Activated CD8-positive, alpha-beta memory T cell treated with anti-CD3 and anti-CD28 coated beads for 36 hours (primary cell): ENCODE results near the gene AXIN1. TPM values are rescaled to one million over a fixed set of nuclear protein-coding genes. Genes with fewer than 3 reads are reported as not detected.

Experiments
- CTCF ChIA-PET: fragments of 350-600 bp; sonication (Branson Sonifier 250); formaldehyde crosslinking; loops from one replicate; lab custom pipeline; 2021; ENCODE audit warnings: antibody characterized with exemption; lab: Charles Lee
- POLR2A ChIA-PET: fragments of 350-600 bp; sonication (Branson Sonifier 250); formaldehyde crosslinking; loops from one replicate; lab custom pipeline; 2021; ENCODE audit warnings: antibody characterized with exemption; lab: Charles Lee
- total RNA-seq, 2 experiments: library from RNA; stranded (reverse); gene quantifications; one replicate each; pipeline ENCODE4 v1.2.3, GENCODE V29; 2021

The AXIN1 gene
- total RNA-seq, 2 experiments from 2014 or later, result 24.7 to 25.6 TPM

- ChIA-PET POLR2A (interaction anchor here (1.5 kb wide), 1 partner anchor 17 kb away, joined by 10 read pairs; the partner anchor contains the start of gene FAM234A), CTCF (interaction anchor here (1.0 to 1.2 kb wide), 3 partner anchors 18 to 93 kb away, joined by 3 to 4 read pairs (median 4); partner anchors contain the start of gene FAM234A)
Measured at GRCh38 chr16:252366-253337, 99.9 kb downstream of the AXIN1 start.

DNA sequence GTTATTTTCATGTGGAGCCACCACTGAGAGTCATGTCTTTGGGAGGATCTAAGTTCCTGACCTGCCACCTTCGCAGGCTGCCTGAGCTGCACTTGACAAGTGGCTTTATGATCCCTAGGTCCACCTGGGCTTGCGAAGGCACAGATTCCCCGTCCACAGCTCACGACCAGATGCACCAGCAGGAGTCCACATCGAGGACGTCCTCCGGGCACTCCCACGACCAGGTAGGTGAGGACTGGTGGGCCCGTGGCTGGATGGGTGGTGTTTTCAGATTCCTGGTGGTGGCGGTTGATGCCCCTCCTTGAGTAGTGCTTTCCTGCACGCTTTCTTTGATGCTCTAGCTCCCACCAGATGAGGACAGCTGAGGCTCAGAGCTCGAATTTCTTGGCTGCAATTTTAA is 103.1 kb downstream of the AXIN1 start:
- ChIA-PET CTCF (interaction anchor here (0.9 kb wide), 1 partner anchor 112 kb away, joined by 3 read pairs; no protein-coding TSS in a partner anchor), POLR2A (no interaction called here)

DNA sequence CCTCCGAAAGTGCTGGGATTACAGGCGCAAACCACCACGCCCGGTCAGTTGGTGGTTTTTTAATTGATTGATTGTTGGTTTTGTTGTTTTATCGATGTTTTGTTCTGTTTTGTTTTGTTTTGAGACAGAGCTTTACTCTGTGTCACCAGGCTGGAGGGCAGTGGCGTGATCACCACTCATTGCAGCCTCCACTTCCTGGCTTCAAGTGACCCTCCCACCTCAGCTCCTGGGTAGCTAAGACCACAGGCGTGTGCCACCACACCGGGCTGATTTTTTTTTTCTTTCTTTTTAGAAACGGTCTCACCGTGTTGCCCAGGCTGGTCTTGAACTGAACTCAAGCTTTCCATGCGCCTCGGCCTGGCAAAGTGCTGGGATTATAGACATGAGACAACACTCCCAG is 105.5 kb downstream of the AXIN1 start:
- ChIA-PET POLR2A (no interaction called here), CTCF (no interaction called here)

DNA sequence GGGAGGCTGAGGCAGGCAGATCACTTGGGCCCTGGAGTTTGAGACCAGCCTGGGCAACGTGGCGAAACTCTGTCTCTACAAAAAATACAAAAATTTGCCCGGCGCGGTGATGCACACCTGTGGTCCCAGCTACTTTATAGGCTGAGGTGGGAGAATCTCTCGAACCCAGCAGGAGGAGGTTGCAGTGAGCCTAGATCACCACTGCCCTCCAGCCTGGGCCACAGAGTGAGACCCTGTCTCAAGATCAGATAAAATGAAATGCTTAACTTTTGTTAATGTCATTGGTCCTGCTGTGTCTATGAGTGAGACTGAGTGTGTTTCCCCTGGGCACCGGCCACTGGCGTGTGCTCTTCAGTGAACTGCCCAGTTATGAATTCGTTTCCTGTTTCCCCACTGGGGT is 107.4 kb downstream of the AXIN1 start:
- CTCF ChIA-PET, result no interaction called here
- POLR2A ChIA-PET, result no interaction called here

GRCh38 chr16:243348-243747 is 109.2 kb downstream of the AXIN1 start:
- CTCF ChIA-PET, result no interaction called here
- POLR2A ChIA-PET, result no interaction called here

- CTCF ChIA-PET, result interaction anchor here (0.7 kb wide), 1 partner anchor 159 kb away, joined by 3 read pairs; no protein-coding TSS in a partner anchor
- POLR2A ChIA-PET, result no interaction called here
Measured at GRCh38 chr16:242281-242680, 110.2 kb downstream of the AXIN1 start.

DNA sequence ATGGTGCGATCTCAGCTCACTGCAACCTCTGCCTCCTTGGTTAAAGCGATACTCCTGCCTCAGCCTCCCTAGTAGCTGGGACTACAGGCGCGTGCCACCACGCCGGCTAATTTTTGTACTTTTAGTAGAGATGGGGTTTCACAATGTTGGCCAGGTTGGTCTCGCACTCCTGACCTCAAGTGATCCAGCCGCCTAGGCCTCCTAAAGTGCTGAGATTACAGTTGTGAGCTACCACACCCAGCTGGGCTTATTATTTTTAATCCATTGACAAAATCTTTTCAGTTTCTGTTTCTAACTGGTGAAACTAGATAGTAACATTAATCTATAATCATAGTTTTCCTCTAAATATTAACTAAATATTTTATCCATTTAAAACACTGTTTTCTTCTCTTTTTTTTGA is 112.0 kb downstream of the AXIN1 start:
- ChIA-PET POLR2A (interaction anchor here (0.6 kb wide), 1 partner anchor 39 kb away, joined by 4 read pairs; no protein-coding TSS in a partner anchor), CTCF (no interaction called here)

DNA sequence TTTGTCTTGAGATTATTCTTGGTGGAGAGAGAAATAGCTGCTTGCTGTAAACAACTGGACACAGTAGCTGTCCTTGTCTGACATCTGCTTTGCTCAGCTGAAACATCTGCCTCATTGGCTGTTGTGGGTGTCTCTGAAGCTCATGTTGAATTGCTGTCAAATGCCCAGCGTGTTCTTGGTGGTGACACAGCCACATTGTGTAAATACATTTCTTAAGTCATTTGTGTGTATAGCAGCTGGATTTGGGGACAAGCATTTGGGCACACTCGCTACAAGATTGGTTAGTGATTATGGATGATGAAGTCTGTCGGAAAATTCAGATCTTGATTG is 112.6 kb downstream of the AXIN1 start:
- ChIA-PET POLR2A (interaction anchor here (0.6 kb wide), 1 partner anchor 40 kb away, joined by 4 read pairs; no protein-coding TSS in a partner anchor), CTCF (no interaction called here)

Other genes with a start within 250 kb of the AXIN1 start
- 10 to 100 TPM; 49.4 to 49.6 TPM for gene NPRL3, start 214.1 kb downstream of the AXIN1 start, total RNA-seq
- not detected for gene HBZ, start 200.1 kb downstream of the AXIN1 start, total RNA-seq
- gene HBM, start 186.7 kb downstream of the AXIN1 start, total RNA-seq, result not detected
- gene HBA2, start 179.8 kb downstream of the AXIN1 start, total RNA-seq, result not detected
- not detected for gene HBA1, start 176.0 kb downstream of the AXIN1 start, total RNA-seq
- gene HBQ1, start 172.3 kb downstream of the AXIN1 start, total RNA-seq, result 1 to 10 TPM in 1 of 2 experiments, not detected in 1; 1.3 TPM
- gene LUC7L, start 123.3 kb downstream of the AXIN1 start, total RNA-seq, result 10 to 100 TPM; 63.8 to 70.0 TPM
- gene FAM234A, start 117.9 kb downstream of the AXIN1 start, total RNA-seq, result 10 to 100 TPM; 20.6 to 21.8 TPM
- gene RGS11, start 76.8 kb downstream of the AXIN1 start, total RNA-seq, result under 1 TPM in 1 of 2 experiments, not detected in 1; 0.08 TPM
- gene ARHGDIG, start 72.1 kb downstream of the AXIN1 start, total RNA-seq, result not detected
- not detected for gene PDIA2, start 69.6 kb downstream of the AXIN1 start, total RNA-seq
- 10 to 100 TPM; 94.6 to 97.6 TPM for gene MRPL28, start 17.8 kb upstream of the AXIN1 start, total RNA-seq
- gene PGAP6, start 29.3 kb upstream of the AXIN1 start, total RNA-seq, result 10 to 100 TPM; 33.9 to 36.9 TPM
- gene NME4, start 44.5 kb upstream of the AXIN1 start, total RNA-seq, result 10 to 100 TPM; 16.6 to 17.7 TPM
- 10 to 100 TPM in 1 of 2 experiments, 1 to 10 TPM in 1; 8.2 to 10.2 TPM for gene DECR2, start 49.2 kb upstream of the AXIN1 start, total RNA-seq
- 10 to 100 TPM; 28.2 to 29.3 TPM for gene RAB11FIP3, start 72.9 kb upstream of the AXIN1 start, total RNA-seq
- gene CAPN15, start 175.0 kb upstream of the AXIN1 start, total RNA-seq, result 100 to 1,000 TPM; 107 to 108 TPM
- gene PRR35, start 207.7 kb upstream of the AXIN1 start, total RNA-seq, result not detected
- gene NHLRC4, start 214.3 kb upstream of the AXIN1 start, total RNA-seq, result under 1 TPM; 0.25 to 0.27 TPM
- gene PIGQ, start 217.2 kb upstream of the AXIN1 start, total RNA-seq, result 10 to 100 TPM; 46.7 to 50.8 TPM
- gene RAB40C, start 237.3 kb upstream of the AXIN1 start, total RNA-seq, result 10 to 100 TPM in 1 of 2 experiments, 1 to 10 TPM in 1; 8.9 to 11.1 TPM